HK-2 (cell line): ENCODE measurements around the gene ABR.
"Not testable (repeated sequence)": the region's sequence is repeated elsewhere in the genome, so short reads cannot be mapped to it uniquely, and the experiment has no call there.

Source experiments
- DNase-seq: peaks from one replicate; pipeline ENCODE4 v3.0.0-alpha.2; 2018; ENCODE audit not compliant: unreplicated experiment

The ABR gene

DNA sequence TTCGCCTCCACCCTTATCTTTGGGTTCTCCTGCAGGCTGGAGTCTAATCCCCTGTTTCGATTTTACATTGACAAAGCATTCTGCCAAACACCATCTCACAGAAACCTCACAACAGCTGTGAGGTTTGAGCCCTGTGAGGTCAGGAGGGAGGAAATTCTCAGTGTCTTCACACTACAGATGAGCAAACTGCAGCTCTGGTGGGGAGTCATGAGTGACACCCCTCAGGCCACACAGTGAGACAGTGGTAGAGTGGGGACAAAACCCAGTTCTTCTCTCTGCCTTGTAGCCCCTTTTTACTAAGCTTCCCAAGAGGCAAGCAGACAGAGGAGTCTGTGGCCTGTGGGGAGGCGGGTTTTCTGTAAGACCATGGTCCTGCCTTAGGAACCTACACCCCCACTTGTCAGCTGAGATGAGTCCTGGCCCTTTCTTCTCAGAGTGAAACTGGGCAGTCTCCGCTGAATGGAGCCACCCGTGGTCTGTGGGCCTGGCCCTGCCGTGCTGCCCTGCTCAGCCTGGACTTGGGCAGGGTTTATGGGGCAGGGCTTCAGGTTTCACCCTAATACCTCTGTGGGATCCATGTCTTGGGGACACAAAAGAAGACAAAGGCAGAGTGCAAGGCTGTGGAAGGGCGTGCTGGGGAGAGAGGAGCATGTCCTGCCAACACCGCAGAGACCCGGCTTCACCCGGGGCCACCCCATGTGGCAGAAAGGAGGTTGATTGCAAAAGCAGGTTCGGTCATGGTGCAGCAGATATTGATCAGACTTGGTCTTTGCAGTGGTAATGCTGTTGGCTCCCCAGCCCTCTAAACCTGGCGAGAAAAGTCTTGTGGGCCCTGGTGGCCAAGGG lies 59.0 kb downstream of the ABR start:
- no peak for DNase-seq

DNA sequence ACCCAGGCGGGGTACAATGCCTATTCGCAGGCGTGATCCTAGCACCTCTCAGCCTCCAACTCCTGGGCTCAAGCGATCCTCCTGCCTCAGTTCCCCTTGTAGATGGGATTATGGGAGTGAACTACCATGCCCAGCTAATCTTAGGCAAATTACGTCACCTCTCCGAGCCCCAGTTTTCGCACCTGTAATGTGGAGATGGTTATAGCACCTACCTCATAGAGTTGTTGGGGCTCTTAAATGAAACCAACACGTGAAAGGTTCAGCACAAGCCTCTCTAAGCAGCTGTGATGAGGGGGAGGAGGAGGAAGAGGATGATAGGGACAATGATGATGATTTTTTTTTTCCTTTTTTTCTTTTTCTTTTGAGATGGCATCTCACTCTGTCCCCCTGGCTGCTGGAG lies 59.9 kb downstream of the ABR start:
- no peak for DNase-seq

DNA sequence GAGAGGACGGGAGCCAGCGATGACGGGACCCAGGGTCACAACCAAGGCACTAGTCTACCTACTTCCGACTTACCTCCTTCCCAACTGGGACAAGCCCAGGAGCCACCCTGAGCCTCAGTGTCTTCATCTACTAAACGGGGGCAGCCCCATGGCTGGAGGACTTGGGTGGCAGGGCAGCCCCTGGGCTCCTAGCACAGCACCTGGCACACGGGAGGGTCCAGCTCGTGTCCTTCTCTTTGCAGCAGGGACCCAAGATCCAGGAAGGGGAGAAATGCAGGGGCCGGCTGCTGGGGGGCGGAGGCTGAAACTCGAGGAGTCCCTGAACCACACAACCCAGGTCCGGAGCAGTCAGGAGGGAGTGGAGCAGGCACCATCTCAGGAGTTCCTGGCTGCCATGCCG lies 63.2 kb downstream of the ABR start:
- DNase-seq: no peak

DNA sequence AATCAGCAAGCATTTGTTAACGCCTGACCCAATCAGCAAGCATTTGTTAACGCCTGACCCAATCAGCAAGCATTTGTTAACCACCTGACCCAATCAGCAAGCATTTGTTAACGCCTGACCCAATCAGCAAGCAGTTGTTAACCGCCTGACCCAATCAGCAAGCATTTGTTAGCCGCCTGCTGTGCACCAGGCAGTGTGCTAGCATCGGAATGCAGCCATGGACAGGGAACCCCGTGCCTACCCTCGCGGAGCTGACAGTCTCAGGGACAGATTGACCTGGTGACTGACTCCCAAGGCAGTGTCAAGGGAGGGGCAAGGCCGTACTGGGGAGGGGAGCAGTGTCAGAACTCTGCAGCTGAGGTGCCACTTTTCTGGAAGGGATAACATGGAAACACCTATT lies 66.9 kb downstream of the ABR start:
- DNase-seq: no peak

DNA sequence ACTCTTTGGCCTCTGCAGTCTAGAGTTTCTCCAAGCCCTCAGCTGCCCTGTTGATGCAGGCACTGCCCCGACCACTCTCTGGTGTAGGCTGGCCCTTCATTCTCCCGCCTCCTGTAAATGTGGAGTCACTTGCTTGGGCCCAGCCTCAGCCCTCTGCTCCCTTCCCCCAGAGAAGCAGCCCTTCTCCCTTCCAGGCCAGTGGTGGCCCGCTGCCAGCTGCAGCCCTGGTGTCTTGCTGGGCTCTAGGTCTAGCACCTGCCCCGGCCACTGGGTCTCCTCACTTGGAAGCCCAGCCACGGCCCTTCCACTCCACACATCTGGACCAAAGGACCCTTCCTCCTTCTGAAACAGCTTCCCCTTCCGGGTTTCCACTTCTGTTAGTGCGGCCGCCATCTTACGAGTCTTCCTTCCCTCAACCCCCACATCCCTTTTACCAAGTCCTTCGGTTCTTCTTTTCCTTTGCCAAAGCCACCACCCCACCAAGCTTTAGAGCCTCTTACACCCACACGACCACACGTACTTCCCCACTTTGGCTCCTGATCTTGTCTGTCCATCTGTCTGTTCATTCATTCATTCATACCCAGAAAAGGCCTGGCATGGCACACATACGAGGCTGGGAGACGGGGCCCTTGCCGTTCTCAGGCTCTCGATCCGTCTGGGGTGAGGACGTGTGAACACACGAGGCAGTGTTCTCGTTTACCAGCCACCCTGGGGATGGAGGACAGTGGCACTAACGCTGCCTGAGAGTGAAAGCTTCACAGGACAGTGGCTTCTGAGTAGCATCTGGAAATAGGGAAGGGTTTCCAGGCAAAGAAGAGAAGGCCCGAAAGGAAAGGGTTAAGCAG lies 68.0 kb downstream of the ABR start:
- no peak for DNase-seq

DNA sequence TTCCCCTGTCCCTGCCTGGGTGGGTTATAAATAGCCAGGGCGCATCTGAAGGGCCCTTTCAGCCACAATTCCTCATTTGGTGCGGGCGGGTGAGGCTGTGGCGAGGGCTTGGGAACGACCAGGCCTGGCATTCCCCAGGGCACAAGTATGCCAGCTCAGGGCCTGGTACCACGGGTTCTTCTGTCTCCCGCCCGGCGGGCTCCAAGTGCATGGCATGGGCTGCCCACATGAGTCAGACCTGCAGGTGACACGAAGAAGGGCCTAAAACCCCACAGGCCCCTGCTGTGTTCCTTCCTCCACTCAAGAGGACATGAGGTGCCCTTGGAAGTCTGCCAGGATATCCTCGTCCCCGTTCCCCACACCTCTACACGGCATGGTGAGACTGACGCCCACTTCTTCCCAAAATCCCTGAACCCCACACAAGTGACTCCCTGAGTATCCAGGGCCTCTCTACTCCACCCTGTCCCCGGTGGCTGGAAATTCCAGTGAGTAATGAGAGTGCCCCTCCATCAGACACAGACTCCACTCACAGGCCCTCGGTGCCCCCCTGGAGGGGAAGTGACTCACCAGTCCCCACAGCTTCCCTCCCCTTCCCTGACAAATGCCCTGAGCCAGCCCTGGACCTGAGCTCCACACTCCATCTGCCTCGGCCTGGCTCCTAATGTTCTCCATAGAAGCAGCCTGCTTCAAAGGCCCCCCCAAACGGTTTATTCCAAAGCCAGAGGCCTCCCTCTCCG lies 68.8 kb downstream of the ABR start:
- peak; percentile 95 for DNase-seq

DNA sequence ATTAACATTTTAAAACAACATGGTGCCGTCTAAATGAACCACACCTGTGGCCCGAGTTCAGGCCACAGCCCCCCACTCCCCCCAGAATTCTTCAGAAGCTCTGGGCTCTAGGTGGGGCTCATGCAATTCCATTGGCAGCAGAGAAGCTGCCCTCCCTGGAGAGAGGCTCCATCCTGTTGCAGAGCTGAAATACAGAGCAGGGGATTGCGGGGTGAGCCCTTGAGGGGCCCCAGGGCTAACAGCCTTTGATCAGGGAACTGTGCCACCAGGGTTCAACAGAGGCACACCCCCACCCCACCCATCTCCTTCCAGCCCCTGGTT lies 69.3 kb downstream of the ABR start:
- no peak for DNase-seq

DNA sequence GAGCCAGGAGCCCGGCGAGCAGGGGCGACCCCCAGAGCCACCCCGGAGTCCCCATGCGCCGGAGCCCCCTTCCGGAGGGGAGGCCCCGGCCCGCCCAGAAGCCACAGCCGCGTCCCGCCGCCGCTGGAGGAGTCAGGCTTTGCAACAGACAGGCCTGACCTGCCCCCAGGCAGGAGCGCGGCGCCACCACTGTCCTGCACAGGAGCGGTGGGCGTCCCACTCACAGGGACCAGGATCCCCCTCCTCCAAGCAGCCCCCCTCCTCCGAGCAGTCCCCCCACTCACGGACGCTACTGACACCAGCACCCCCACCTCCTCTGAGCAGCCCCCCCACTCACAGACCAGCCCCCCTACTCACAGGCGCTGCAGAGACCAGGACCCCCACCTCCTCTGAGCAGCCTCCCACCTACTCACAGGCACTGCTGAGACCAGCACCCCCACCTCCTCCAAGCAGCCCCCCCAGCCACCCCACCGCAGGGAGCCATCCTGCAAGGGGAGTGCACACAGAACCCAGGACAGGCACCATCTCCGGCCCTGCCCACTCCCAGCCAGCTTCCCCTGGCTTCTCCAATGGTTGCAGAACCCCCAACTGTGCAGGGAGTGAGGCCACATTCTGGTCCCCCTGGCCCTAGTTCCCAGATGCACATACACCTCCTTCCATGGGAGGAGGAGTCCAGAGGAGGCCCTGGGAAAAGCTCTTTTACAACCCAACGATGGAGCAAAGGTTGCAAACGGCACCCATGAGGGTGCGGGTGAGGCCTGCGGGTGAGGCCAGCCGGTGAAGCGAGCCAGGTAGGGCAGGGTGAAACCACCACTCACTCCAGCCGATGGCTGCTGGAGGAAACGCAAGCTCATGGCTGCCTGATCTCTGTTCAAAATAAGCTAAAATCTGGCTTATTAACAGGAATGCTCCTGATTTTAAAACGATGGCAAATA lies 69.9 kb downstream of the ABR start:
- peak; percentile 44 for DNase-seq

DNA sequence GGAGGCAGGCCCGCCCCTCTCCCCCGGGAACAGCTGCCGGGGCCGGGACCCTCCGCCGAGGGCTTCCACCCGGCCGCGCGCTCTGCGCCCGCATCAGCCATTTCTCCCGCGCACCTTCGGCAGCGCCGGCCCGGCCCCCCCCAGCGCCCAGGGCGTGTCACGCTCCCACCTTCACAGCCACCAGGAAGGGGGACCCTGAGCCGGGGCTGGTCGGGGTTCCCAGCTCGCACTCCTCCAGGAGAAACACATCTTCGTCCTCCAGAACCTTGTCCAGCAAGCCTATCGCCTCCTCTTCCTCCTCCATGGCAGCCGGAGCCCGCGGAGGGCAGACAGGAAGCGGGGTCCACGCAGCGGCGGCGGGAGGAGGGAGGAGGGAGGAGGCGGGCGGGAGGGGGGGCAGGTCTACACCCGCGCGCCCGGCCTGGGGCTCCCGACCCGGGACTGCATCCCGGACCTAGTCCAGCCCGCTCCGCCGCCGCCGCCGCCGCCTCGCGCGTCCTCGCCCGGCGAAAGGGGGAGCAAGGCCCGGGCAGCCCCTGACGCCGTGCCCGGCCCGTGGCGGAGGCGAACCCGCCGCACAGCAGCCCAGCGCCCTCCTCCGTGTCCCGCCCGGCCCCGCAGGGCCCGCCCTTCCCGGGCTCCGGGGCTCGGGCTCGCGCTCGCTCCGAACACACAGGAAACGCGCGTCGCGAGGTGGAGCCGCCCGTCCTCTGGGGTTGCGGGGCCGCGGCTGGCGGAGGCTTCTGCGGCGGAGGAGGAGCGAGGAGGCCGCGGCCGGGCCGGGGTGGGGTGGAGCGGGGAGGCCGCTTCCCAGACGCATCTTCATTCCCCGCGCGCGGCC lies 70.8 kb downstream of the ABR start:
- peak; percentile 63 for DNase-seq

DNA sequence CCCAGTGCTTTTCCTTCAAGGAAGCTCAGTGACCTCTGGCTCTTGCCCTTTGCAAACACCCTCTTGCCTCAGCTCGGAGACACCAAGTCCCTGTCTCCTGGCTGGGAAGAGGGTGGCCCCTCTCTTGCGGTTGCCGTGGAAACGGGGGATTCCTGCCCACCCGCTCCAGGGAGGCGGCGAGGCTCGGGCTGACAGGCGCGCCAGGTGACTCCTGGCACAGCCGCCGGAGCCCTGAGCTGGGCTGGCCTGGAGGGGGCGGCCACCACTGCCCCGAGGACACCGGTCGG lies 71.4 kb downstream of the ABR start:
- DNase-seq: peak; percentile 33

DNA sequence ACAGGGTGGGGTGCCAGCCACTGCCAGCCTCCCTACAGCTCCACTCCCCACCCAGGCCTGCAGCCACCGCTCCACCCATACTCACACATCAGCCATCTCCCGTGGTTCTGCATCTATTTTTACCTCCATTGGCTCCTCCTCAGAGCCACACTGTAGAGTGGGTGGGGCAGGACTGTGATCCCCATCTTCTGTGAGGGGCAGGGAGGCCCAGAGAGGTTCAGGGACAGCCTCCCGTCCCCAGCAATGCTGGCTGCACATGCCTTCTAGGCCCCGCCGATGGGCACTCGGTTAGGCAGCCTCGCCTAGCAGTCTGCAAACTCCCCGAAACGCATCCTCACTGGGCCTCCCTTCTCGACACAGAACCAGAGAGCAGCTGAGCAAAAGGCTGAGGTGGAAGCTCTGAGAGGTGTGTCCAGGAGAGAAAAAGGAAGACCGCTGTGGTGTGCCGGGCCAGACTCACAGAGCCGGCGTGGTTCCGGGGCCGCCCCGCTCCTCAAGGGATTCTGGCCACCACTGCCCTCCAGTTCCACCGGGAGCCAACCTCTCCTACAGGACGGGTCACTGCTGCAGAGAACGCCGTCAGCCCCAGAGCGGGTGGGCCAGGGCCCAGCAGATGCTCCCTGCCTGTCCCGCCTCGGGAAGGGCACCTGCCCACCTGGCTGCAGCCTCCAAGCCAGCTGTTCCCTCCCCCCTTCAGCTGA lies 71.9 kb downstream of the ABR start:
- DNase-seq: no peak

DNA sequence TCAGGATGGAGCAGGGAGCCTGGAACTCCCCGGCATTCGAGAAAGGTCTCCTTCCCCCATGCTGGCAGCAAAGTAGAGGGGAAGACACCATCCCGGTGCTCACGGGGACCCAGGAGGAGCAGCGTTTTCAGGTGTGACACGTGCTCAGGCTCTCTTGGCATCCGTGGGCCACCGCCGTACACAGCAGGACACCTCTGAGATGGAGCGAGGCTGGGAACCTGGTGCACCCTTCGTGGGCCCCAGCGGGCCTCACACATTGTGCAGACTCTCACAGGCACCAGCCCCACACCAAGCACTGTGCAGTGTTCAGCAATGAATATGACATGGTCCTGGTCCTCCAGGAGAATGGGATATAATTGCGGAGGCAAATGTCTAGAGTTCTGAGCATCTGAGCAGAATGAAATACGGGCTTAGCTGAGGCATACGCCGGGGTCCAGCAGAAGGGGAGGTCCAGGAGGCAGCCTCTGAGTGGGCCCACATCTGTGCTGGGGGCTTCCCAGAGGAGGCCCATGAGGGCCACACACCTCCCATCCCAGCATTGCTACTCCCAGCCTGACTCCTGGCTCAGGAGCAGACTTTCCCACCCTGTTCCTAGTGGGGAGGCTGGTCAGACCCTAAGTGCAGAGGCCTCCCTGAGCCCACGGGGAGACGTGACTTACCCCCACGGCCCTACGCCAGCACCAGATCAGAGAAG lies 72.6 kb downstream of the ABR start:
- DNase-seq: no peak

DNA sequence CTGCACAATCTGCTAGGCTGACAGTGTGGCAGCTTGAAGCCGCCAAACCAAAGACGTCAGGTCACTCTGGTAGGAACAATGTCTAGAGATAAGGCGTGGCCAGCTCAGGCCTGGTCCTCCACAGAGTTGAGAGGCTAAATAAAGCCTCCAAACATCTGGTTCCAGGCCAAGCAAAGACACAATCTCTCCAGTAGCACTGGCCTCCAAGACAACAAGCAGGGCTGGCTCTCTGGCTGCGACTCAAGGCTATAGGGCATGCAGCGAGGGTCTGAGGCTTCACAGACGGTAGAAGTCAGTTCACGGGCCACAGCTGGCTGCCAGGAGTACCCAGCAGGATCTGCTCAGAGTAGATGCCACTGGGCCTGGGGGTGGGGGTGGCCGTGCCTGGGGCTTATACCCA lies 75.6 kb downstream of the ABR start:
- DNase-seq: no peak

DNA sequence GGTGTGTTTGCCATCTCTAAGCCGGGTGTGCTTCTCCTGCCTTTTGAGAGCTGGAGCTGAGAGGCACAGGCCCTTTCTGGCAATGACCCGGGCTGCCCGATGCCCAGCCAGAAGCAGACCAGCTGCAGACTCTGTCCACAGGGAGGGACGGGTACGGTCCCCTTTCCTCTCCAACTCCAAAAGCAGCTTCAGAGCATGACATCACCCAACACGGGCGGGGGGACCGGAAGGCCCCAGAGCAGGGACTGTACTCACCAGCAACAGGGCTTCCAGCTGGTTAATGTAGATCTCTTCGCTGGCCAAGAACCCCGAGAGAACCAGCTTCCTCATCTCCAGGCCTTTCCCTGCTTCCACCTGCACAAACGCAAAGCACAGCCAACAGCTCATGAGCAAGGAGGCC lies 79.4 kb downstream of the ABR start:
- DNase-seq: no peak

DNA sequence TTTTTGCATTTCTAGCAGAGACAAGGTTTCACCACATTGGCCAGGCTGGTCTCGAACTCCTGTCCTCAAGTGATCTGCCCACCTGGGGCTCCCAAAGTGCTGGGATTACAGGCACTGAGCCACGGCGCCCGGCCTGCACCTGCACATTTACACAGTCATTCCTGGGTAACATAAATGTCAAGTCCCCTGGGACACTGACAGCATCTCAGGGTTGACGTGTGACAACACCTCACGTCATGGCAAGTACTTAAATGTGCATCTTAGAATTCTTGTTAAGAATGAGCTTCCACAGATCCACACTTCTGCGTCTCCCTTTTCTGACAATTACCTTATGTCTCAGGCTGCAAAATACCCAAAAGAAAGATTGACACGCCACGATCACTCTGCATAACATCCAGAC lies 80.5 kb downstream of the ABR start:
- DNase-seq: no peak

DNA sequence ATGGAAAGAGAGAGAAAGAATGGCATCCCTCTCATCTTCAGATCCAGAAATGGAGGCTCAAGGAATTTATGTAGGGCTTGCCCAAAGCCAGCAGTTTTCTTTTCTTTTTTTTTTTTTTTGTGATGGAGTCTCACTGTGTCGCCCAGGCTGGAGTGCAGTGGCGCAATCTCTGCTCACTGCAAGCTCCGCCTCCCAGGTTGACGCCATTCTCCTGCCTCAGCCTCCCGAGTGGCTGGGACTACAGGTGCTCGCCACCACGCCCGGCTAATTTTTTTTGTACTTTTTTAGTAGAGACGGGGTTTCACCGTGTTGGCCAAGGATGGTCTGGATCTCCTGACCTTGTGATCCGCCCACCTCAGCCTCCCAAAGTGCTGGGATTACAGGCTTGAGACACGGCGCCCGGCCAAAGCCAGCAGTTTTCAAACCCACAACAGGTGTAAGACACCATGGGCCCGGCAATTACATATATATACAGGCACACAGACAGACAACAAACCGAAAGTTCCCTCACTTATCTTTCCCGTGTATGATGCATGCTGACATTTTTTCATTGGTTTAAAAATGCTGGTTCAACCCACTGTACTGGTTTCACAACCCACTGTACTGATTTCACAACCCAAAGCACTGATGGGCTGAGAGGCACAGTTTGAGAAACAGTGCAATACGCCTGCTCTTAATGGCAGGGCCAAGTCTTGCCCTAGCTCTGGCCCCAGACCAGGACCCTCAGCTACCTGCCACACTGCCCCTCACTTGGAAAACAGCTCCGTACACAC lies 81.6 kb downstream of the ABR start:
- DNase-seq: not testable (repeated sequence)

DNA sequence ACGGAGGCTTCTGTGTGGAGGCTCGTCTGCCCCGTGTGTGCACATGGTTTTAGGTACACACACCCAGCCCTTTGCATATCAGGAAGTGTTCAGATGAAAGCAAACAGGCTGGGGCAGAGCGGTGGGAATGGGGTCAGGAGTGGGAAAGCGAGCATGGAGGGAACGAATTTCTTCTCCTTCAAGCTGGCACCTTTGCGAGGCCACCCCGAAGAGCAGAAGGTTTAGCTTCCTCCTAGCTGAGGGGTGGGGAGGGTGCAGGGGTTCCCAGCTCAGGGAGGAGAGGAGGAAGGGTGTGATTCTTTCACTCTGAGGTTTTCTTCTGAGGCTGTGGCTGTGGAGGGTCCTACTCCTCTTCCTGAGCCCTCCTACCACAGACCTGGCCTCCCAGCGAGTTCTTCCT lies 83.6 kb downstream of the ABR start:
- no peak for DNase-seq

DNA sequence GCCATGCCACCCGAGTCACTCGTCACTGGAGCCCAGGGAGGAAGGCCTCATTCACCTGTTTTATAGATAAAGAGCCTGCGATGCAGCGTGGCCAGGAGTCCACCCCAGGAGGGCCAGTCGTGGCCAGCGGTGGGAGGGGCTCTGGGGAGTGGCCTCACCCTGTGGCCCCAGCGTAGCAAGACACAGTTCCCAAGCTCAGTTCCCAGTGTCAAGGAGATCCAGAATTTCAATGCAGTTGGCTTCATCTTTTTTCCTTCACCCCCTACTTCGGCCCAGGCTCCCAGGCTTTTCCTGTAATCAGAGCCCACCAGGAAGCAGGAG lies 84.0 kb downstream of the ABR start:
- DNase-seq: no peak
